Astrocyte of the spinal cord (primary cell): Measurements from ENCODE around the gene OR13C5.
"Not testable (repeated sequence)": the region's sequence is repeated elsewhere in the genome, so short reads cannot be mapped to it uniquely, and the experiment has no call there.

ENCODE experiments used
- DNase-seq: peaks from one replicate; pipeline ENCODE4 v3.0.0; 2011; ENCODE audit warnings: low read depth, low spot score
- H3K4me3 ChIP-seq: 2 replicates; pipeline ENCODE4 v1.5.1; 2011; ENCODE audit warnings: low read depth, mild to moderate bottlenecking, low read length, moderate library complexity
- in situ Hi-C: cut with HindIII; loops from 2 replicates; pipeline ENCODE4 v1.10.0; 2017; ENCODE audit warnings: low sequenced_read_pairs
- TF ChIP-seq, protein P1 (sequence below): IDR thresholded peaks from 2 replicates; pipeline ENCODE4 v1.5.1; 2012; ENCODE audit warnings: low read depth, mild to moderate bottlenecking, low read length, inconsistent platforms

OR13C5 gene, protein sequence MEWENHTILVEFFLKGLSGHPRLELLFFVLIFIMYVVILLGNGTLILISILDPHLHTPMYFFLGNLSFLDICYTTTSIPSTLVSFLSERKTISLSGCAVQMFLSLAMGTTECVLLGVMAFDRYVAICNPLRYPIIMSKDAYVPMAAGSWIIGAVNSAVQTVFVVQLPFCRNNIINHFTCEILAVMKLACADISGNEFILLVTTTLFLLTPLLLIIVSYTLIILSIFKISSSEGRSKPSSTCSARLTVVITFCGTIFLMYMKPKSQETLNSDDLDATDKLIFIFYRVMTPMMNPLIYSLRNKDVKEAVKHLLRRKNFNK

DNA sequence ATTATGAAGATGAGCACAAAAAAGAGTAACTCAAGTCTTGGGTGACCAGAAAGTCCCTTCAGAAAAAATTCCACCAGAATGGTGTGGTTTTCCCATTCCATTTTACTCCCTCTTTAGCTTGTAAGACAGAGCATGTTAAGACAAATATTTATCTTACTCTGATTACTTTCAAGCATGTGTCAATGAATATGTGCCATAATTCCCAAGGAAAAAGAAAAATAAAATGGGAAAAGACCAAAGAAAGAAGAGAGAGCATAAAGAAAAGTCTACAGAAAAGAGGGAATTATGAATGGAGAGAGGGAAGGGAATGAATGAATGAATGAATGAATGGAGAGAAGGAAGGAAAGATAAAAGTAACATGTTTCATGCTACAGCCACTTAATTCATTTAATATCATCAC is at the start of gene OR13C5:
Gene OR13C5 (minus strand): TSS at position 101 of the 400 bp plus-strand sequence. CDS start 0 bp downstream, at position 101.
- DNase-seq, H3K4me3 ChIP-seq, in situ Hi-C loops: not testable (repeated sequence)

DNA sequence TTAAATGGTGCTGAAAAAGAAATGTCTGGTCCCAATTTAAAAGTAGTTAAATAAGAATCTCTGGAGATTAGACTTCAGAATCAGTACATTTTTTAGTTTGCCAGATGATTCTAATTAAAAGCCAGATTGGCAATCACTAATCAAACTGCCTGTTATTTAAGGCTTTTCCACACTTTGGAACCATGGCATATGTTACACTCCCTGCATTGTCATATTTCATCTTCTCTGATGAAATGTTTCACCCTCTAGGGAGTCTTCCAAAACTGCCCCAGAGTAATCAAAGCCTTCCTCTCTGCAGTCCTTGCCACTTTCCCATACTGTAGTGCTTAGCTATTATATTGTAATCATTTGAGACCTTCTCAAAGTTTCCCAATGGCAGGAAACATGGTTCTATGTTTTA is 36.2 kb upstream of the OR13C5 start:
- in situ Hi-C loops: no loop called here
- no peak overlapping the region for H3K4me3 ChIP-seq
- no peak for DNase-seq
- TF ChIP-seq, protein P1, sequence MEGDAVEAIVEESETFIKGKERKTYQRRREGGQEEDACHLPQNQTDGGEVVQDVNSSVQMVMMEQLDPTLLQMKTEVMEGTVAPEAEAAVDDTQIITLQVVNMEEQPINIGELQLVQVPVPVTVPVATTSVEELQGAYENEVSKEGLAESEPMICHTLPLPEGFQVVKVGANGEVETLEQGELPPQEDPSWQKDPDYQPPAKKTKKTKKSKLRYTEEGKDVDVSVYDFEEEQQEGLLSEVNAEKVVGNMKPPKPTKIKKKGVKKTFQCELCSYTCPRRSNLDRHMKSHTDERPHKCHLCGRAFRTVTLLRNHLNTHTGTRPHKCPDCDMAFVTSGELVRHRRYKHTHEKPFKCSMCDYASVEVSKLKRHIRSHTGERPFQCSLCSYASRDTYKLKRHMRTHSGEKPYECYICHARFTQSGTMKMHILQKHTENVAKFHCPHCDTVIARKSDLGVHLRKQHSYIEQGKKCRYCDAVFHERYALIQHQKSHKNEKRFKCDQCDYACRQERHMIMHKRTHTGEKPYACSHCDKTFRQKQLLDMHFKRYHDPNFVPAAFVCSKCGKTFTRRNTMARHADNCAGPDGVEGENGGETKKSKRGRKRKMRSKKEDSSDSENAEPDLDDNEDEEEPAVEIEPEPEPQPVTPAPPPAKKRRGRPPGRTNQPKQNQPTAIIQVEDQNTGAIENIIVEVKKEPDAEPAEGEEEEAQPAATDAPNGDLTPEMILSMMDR: no peak

DNA sequence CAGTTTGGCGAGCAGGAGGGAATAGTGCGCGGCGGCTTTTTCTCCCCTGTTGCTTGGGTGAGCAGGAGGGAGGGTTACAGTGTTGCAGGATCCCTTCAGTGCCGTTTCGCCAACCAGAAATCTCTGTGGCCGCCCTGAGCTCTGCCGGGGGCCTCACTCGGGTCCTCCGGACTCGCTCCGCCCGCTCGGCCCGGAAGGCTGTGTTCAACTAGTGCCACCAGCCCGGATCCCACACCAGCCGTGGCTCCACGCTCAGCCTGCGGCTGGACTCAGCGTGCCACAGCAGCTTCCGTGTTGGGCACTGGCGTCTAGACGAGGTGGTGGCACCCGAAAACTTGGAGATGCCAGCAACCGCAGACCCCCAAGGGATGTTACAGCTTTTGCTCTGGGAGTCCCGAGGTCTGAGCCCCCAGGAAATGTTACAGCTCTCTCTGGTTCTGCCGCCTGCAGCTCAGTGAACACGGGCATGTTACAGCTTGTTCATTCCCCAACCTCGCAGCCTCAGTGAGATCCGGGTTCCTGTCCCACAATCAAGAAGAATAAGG is 34.8 kb upstream of the OR13C5 start:
- DNase-seq: no peak
- in situ Hi-C loops: no loop called here
- TF ChIP-seq, protein P1: no peak
- H3K4me3 ChIP-seq: no peak overlapping the region

DNA sequence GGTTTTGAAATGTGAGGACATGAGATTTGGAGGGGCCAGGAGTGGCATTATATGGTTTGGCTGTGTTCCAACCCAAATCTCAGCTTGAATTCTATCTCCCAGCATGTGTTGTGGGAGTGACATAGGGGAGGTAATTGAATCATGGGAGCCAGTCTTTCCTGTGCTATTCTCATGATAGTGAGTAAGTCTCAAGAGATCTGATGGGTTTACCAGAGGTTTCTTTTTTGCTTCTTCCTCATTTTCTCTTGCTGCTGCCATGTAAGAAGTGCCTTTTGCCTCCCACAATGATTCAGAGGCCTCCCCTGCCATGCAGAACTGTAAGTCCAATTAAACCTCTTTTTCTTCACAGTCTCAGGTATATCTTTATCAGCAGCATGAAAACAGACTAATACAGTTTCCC is 26.8 kb upstream of the OR13C5 start:
- H3K4me3 ChIP-seq, in situ Hi-C loops, DNase-seq: not testable (repeated sequence)

DNA sequence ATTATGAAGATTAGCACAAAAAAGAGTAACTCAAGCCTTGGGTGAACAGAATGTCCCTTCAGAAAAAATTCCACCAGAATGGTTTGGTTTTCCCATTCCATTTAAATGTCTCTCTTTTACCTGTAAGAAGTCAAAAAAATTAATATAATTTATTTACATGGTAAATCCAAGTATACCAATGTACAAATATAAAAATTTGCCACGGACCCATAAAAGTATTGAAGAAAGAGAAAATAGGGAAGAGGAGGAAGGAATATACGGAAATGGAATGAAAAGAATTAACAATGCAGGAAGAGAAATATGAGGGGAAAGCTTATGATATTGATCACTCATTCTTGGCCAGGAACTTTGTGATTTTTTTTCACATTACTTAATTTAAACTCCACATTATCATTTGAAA is 18.9 kb upstream of the OR13C5 start, which contains the start of gene OR13C9:
Gene OR13C9 (minus strand): TSS at position 101 of the 400 bp plus-strand sequence. CDS start 0 bp downstream, at position 101.
- no peak for DNase-seq
- in situ Hi-C loops: no loop called here
- TF ChIP-seq, protein P1: no peak

DNA sequence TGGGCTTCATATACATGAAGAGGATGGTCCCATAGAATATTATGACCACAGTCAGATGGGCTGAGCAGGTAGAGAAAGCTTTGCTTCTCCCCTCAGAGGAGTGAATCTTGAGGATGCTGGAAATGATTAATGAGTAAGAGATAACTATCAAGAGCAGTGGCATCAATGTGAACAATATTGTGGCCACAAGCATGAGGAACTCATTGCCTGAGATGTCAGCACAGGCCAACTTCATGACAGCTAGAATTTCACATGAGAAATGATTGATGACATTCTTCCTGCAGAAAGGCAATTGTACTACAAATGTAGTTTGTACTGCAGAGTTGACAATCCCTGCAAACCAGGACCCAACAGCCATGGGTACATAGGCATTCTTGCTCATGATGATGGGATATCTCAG is 18.2 kb upstream of the OR13C5 start:
- no peak for DNase-seq
- TF ChIP-seq, protein P1: no peak
- no peak overlapping the region for H3K4me3 ChIP-seq
- in situ Hi-C loops: no loop called here

More for the DNA sequence above, 18.9 kb upstream of the OR13C5 start, which contains the start of gene OR13C9:
- no peak within 1 kb of the TSS for H3K4me3 ChIP-seq

DNA sequence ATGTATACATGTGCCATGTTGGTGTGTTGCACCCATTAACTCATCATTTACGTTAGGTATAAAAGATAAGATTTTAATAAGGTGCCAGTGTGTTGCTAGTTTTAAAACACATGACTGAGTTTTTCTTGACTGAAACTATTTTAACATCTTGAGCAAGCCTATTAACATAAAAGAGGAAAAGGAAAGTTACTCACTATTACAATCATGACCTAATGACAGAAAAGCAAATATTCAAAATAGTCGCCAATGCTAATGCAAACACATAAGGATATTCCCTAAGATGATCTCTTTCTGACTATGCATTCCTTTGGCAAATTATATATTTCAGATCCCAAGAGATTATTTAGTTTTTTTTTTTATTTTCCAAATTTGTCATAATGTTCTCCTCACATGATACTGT is 12.0 kb upstream of the OR13C5 start:
- no peak overlapping the region for H3K4me3 ChIP-seq
- no peak for DNase-seq
- in situ Hi-C loops: no loop called here
- TF ChIP-seq, protein P1: no peak
